Osteocyte (in vitro differentiated cells): ENCODE measurements around the gene CATSPERD. TPM values are rescaled to one million over a fixed set of nuclear protein-coding genes. Genes with fewer than 3 reads are reported as not detected.

ENCODE experiments used
- DNase-seq: peaks from one replicate; pipeline ENCODE4 v3.0.0; 2021; ENCODE audit warnings: mixed read lengths; ENCODE audit not compliant: unreplicated experiment; ENCODE audit errors: extremely low spot score
- H3K27ac Mint-ChIP-seq: one replicate; pipeline ENCODE4 v1.8.0; 2021; ENCODE audit warnings: mild to moderate bottlenecking, mixed read lengths; ENCODE audit not compliant: unreplicated experiment
- H3K27me3 Mint-ChIP-seq: one replicate; pipeline ENCODE4 v1.8.0; 2021; ENCODE audit warnings: mixed read lengths; ENCODE audit not compliant: unreplicated experiment
- H3K36me3 Mint-ChIP-seq: one replicate; pipeline ENCODE4 v1.8.0; 2021; ENCODE audit warnings: mixed read lengths; ENCODE audit not compliant: unreplicated experiment
- H3K4me1 Mint-ChIP-seq: one replicate; pipeline ENCODE4 v1.8.0; 2021; ENCODE audit warnings: mixed read lengths; ENCODE audit not compliant: unreplicated experiment
- H3K4me3 Mint-ChIP-seq: one replicate; pipeline ENCODE4 v1.8.0; 2021; ENCODE audit warnings: mild to moderate bottlenecking, moderate library complexity, mixed read lengths; ENCODE audit not compliant: unreplicated experiment
- H3K9me3 Mint-ChIP-seq: one replicate; pipeline ENCODE4 v1.8.0; 2021; ENCODE audit warnings: mixed read lengths; ENCODE audit not compliant: unreplicated experiment
- total RNA-seq: library from RNA; stranded (reverse); gene quantifications from 2 replicates; pipeline ENCODE4 v1.2.1, GENCODE V29; 2021
- TF ChIP-seq, protein P1 (sequence below): fragments of 200-600 bp; sonication (generic); IDR thresholded peaks from 2 replicates; pipeline ENCODE4 v1.5.0; 2021; ENCODE audit warnings: antibody characterized with exemption, mild to moderate bottlenecking, moderate library complexity

Gene CATSPERD
- total RNA-seq, 1 donor from 2014 or later, result not detected

DNA sequence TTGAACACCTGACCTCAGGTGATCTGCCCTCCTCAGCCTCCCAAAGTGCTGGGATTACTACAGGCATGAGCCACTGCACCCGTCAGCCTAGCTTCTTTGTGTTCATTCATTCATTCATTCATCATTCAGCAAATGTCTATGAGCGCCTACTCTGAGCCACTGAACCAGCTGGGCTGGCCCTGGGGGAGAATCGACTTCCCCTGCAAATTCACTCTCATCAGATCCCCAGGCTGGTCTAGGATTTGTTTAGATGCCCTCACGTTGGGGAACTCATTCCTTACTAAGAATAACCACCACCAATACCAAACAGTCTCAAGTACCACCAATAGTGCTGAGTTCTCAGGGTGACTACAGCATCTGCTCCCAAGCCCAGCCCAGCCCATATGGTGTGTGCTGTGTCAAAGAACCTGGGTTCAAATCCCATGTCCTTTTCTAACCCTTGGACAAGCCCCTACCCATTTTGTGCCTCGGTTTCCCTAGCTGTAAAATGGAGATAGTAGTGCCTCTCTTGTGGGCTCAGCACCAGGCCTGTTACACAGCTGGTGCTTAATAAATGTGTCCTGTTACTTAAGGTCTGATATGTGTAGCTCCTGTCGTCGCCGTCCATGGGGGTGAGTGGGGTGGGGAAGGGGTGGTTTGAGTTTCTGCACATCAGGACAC, 101.2 kb downstream of the CATSPERD start:
- H3K4me1 Mint-ChIP-seq, result no peaks in the 10 kb centered on the region
- no peak overlapping the region for H3K4me3 Mint-ChIP-seq
- H3K36me3 Mint-ChIP-seq, result no peaks in the 10 kb centered on the region
- DNase-seq, result no peak
- peaks cover 16% of the 10 kb centered on the region for H3K27me3 Mint-ChIP-seq
- H3K9me3 Mint-ChIP-seq, result no peaks in the 10 kb centered on the region
- TF ChIP-seq, protein P1, sequence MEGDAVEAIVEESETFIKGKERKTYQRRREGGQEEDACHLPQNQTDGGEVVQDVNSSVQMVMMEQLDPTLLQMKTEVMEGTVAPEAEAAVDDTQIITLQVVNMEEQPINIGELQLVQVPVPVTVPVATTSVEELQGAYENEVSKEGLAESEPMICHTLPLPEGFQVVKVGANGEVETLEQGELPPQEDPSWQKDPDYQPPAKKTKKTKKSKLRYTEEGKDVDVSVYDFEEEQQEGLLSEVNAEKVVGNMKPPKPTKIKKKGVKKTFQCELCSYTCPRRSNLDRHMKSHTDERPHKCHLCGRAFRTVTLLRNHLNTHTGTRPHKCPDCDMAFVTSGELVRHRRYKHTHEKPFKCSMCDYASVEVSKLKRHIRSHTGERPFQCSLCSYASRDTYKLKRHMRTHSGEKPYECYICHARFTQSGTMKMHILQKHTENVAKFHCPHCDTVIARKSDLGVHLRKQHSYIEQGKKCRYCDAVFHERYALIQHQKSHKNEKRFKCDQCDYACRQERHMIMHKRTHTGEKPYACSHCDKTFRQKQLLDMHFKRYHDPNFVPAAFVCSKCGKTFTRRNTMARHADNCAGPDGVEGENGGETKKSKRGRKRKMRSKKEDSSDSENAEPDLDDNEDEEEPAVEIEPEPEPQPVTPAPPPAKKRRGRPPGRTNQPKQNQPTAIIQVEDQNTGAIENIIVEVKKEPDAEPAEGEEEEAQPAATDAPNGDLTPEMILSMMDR, result no peak
- H3K27ac Mint-ChIP-seq, result no peak overlapping the region

- peaks cover 5% of the 10 kb centered on the region for H3K4me1 Mint-ChIP-seq
- H3K9me3 Mint-ChIP-seq, result no peaks in the 10 kb centered on the region
- peaks cover 9% of the 10 kb centered on the region for H3K27me3 Mint-ChIP-seq
- H3K36me3 Mint-ChIP-seq, result no peaks in the 10 kb centered on the region
- no peak overlapping the region for H3K4me3 Mint-ChIP-seq
- TF ChIP-seq, protein P1, result no peak
- H3K27ac Mint-ChIP-seq, result no peak overlapping the region
- no peak for DNase-seq
These were observed 101.9 kb downstream of the CATSPERD start for GRCh38 chr19:5822181-5822844.

DNA sequence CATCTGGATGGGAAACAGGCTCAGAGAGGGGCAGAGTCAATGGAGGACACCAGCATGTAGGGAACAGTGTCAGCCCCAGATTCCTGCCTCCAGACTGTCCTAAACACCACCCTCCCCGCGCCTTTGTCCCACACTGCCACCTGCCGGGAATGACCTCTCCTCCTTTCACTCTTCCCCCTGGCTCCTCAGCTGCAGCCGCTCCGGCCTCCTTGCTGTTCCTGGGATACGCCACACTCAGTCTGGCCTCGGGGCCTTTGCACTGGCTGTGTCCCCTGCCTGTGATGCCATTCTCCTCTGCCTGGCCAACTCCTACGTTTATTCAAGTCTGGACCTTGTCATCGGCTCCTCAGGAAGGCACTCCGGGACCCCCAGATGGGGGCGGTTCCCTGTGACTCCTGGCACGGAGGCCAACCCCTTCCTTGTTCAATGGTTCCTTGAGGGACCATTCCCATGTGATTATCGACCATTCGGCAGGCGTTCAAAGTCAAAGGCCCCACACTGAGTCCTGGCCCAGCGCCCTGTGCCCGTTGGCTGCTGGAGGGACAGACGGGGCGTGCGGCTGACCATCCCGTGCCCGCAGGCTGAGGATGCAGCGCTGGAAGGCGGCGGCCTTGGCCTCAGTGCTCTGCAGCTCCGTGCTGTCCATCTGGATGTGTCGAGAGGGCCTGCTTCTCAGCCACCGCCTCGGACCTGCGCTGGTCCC, 103.3 kb downstream of the CATSPERD start:
- Mint-ChIP-seq H3K4me3 (no peak overlapping the region), H3K4me1 (peaks cover 8% of the 10 kb centered on the region), H3K36me3 (no peaks in the 10 kb centered on the region), H3K9me3 (no peaks in the 10 kb centered on the region), H3K27me3 (peaks cover 2% of the 10 kb centered on the region), H3K27ac (no peak overlapping the region)
- TF ChIP-seq, protein P1, result peak; percentile 16
- no peak for DNase-seq

- H3K36me3 Mint-ChIP-seq, result no peaks in the 10 kb centered on the region
- H3K9me3 Mint-ChIP-seq, result no peaks in the 10 kb centered on the region
- H3K27me3 Mint-ChIP-seq, result peaks cover 2% of the 10 kb centered on the region
- no peak for DNase-seq
- TF ChIP-seq, protein P1, result no peak
- no peak overlapping the region for H3K27ac Mint-ChIP-seq
- H3K4me1 Mint-ChIP-seq, result peaks cover 8% of the 10 kb centered on the region
- no peak overlapping the region for H3K4me3 Mint-ChIP-seq
These were observed 104.3 kb downstream of the CATSPERD start for GRCh38 chr19:5824751-5825150.

DNA sequence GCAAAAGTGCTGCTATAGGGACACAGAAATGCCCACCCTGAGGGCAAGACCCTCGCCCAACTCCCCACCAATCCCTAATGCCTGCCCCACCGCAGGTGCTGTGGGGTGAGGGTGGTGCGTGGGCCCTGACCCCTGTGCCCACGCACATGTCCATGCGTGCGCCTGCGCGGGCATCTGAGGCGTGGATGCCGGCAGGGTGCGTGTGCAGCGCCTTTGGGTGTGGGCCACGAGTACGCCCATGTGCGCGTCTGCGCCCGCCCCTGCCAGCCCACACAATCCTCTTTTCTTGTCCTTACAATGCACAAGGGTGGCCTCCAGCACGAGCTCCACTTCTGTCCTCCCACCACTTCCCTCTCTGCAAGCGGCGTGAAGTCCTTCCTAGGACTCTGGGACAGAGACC, 104.7 kb downstream of the CATSPERD start:
- Mint-ChIP-seq H3K27ac (no peak overlapping the region), H3K9me3 (no peaks in the 10 kb centered on the region), H3K36me3 (no peaks in the 10 kb centered on the region), H3K4me3 (no peak overlapping the region), H3K4me1 (peaks cover 8% of the 10 kb centered on the region), H3K27me3 (peaks cover 2% of the 10 kb centered on the region)
- TF ChIP-seq, protein P1, result no peak
- DNase-seq, result no peak
